Upper lobe of left lung (tissue), 4 donors: ENCODE measurements around the gene CEP295NL.

Source experiments
- POLR2A ChIP-seq, 4 donors: fragments of 450-650 bp; IDR thresholded peaks; one replicate each; pipeline ENCODE4 v1.5.1; 2016 to 2017; ENCODE audit warnings: antibody characterized with exemption in 4 of 4, mild to moderate bottlenecking in 2 of 4
- POLR2AphosphoS5 ChIP-seq, 2 donors: sonication (generic); formaldehyde crosslinking; IDR thresholded peaks; one replicate each; pipeline ENCODE4 v1.5.1; 2017; ENCODE audit warnings: antibody characterized with exemption in 2 of 2

DNA sequence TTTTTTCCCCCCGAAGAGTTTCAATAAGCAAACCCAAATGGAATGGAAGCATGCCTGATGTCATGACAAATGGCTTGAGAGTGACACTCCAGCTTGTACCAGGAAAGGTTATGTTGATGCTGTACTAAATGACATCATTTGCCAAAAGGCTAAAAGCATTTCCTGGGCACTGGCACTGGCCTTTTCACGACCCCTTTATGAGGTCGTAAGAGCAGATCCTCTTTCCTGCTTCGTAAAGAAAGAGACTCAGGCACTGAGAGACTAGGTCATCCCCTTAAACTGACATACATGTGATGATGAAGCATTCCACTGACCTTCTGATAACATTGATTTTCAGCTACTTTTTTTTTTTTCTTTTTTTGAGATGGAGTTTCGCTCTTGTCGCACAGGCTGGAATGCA, 30.5 kb downstream of the CEP295NL start:
- TF ChIP-seq POLR2A (IDR thresholded peaks at IDR 0.05) (no peak), POLR2AphosphoS5 (IDR thresholded peaks at IDR 0.05) (no peak)
